ENCODE data around the gene FGFRL1.

The FGFRL1 gene

DNA sequence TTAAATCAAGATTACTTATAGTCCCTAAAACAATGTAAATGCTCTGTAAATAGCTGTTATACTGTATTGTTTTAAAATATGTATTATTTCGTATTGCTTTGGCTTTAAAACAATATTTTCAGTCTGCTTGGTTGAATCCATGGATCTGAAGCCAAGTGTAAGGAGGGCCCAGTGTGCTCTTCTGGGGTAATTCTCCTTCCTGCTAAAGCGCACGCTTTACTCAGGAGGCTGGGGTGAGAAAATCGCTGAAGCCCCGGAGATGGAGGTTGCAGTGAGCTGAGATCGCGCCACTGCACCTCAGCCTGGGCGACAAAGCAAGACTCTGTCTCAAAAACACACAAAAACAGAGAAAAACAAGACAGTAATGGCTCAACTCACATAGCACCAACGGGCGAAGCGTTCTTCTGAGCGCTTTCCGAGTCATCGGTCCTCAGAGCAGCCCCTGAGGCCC, 25.0 kb upstream of the FGFRL1 start:
- TF ChIP-seq CTCF (conservative IDR thresholded peaks at IDR 0.05; ENCODE audit: control insufficient read depth, insufficient read depth, low read depth, low read length), result no peak

DNA sequence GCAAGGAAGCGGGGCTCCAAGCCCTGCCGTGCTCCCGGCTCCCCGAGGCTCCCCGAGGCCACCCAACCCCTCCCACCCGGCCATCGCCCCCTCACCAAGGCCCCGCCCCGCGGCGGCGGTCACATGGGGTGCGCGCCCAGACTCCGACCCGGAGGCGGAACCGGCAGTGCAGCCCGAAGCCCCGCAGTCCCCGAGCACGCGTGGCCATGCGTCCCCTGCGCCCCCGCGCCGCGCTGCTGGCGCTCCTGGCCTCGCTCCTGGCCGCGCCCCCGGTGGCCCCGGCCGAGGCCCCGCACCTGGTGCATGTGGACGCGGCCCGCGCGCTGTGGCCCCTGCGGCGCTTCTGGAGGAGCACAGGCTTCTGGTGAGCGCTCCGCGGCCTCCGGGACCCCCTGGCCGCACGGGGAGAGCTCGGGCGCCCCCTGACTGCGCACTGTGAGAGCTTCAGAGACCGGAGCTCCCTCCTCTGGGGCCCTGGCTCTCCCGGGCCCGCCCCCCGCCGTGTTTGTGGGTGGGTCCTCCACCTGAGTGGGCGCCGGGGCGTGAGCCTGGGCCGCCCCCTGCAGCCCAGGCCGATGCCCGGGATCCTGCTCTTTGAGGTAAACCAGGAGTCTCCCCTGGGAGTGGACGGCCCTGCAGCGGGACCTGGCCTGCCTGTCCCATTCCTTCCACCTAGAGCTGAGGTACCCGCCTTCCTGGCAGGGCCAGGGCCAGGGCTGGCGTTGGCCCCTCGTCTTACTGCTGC, 24.4 kb upstream of the FGFRL1 start, which contains the start of gene IDUA:
TSS of gene IDUA (plus strand) at position 166 of the 745 bp plus-strand sequence. CDS start at position 207, 41 bp downstream.
- H3K4me3 ChIP-seq (ENCODE audit: control insufficient read depth, low read depth, low read length), result peak within 1 kb of the TSS; percentile 54
- peak; percentile 44 for DNase-seq (ENCODE audit: low read depth)
- no peak for TF ChIP-seq CTCF (conservative IDR thresholded peaks at IDR 0.05; ENCODE audit: control insufficient read depth, insufficient read depth, low read depth, low read length)

More for the DNA sequence above, 25.0 kb upstream of the FGFRL1 start:
- H3K4me3 ChIP-seq (ENCODE audit: control insufficient read depth, low read depth, low read length), result peak overlapping the region; percentile 54
- DNase-seq (ENCODE audit: low read depth), result no peak

GRCh38 chr4:987624-988513, 23.6 kb upstream of the FGFRL1 start:
- TF ChIP-seq CTCF (conservative IDR thresholded peaks at IDR 0.05; ENCODE audit: control insufficient read depth, insufficient read depth, low read depth, low read length), result no peak
- peak overlapping the region; percentile 54 for H3K4me3 ChIP-seq (ENCODE audit: control insufficient read depth, low read depth, low read length)
- peak; percentile 68 for DNase-seq (ENCODE audit: low read depth)

DNA sequence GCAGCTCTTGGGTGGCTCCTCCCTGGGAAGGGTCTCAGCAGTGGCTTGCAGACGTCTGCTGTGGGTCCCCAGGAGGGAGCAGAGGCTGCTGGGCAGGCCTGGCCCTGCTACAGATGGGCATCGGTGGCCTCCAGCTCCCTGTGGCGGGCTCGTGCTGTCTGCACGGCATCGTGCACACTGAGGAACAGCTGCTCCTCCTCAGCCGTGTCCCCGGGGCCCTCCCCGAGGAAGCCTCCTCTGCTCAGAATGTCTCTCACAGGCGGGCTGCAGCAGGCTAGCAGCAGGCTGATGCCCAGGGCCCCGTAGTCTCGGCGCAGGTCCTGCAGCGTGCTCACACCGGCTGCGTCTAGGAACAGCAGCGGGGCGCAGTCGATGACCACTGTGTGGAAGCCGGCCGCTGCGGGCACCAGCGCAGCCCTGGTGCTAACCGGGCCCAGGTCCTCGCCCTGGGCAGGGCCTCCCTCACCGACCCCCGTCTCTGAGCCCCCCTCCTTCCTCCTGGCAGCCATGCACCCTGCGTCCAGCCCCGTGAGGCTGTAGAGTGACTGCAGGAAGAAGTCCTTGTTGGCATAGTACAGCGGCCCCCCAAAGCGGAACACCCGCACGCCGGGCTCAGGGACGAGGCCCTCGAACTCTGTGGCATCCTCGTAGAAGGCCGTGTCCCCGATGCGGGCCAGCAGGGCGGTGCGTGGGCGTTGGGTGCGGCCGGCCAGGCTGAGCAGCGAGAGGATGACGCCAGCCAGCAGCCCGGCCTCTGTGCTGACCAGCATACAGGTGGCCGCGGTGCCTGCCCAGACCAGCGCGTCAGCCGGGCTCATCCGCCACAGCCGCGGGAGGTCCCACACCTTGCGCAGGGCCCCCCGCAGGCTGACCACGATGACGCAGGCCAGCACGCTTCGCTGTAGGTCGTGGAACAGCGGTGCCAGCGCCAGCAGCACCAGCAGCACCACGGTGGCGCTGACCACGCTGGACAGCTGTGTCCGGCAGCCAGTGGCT, 22.4 kb upstream of the FGFRL1 start:
- no peak for TF ChIP-seq CTCF (conservative IDR thresholded peaks at IDR 0.05; ENCODE audit: control insufficient read depth, insufficient read depth, low read depth, low read length)
- peak; percentile 11 for DNase-seq (ENCODE audit: low read depth)
- H3K4me3 ChIP-seq (ENCODE audit: control insufficient read depth, low read depth, low read length), result no peak overlapping the region

GRCh38 chr4:989722-990471, 21.5 kb upstream of the FGFRL1 start:
- H3K4me3 ChIP-seq (ENCODE audit: control insufficient read depth, low read depth, low read length), result no peak overlapping the region
- TF ChIP-seq CTCF (conservative IDR thresholded peaks at IDR 0.05; ENCODE audit: control insufficient read depth, insufficient read depth, low read depth, low read length), result no peak
- no peak for DNase-seq (ENCODE audit: low read depth)
